Neural progenitor cell (in vitro differentiated cells): ENCODE data around the gene EXOC4.

Experiments used
- CTCF ChIP-seq: fragments of 200-600 bp; sonication (generic); IDR thresholded peaks from 2 replicates; pipeline ENCODE4 v1.5.1; 2017; ENCODE audit warnings: antibody characterized with exemption, mild to moderate bottlenecking
- EZH2 ChIP-seq: fragments of 200-600 bp; sonication (generic); IDR thresholded peaks from 2 replicates; pipeline ENCODE4 v1.6.1; 2017; ENCODE audit warnings: antibody characterized with exemption, mild to moderate bottlenecking, moderate library complexity
- EZH2phosphoT487 ChIP-seq: fragments of 200-600 bp; sonication (generic); IDR thresholded peaks from 2 replicates; pipeline ENCODE4 v1.6.1; 2017; ENCODE audit warnings: antibody characterized with exemption

DNA sequence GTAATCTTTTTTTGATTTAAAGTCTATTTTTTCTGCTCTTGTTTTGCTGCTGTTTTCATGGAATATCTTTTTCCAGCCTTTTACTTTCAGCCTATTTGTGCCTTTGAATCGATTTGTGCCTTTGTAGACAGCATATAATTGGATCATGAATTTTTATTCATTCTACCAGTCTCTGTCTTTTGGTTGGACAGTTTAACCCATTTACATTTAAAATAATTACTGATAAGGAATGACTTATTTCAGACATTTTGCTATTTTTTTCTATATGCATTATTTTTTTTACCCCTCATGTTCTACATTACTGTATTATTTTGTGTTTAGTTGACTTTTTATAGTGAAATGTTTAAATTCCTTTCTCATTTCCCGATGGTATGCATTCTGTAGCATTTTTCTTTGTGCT is 99.6 kb downstream of the EXOC4 start:
- no peak for TF ChIP-seq CTCF
- TF ChIP-seq EZH2: no peak
- no peak for TF ChIP-seq EZH2phosphoT487
